D721Med (cell line): ENCODE data around the gene MZT2B.
"Not testable (repeated sequence)": the region's sequence is repeated elsewhere in the genome, so short reads cannot be mapped to it uniquely, and the experiment has no call there.

Source experiments
- DNase-seq: peaks from one replicate; pipeline ENCODE4 v3.0.0; 2011; ENCODE audit warnings: low spot score; ENCODE audit not compliant: insufficient read length
- FAIRE-seq: peaks from 2 replicates; lab custom pipeline; 2011; peaks lifted over from hg19 to GRCh38; lab: Jason Lieb, UNC
- TF ChIP-seq, protein P1 (sequence below): IDR thresholded peaks from 2 replicates; pipeline ENCODE4 v1.5.1; 2012; ENCODE audit warnings: mild to moderate bottlenecking, control low read depth; ENCODE audit not compliant: insufficient read depth; ENCODE audit errors: missing control alignments

MZT2B gene

DNA sequence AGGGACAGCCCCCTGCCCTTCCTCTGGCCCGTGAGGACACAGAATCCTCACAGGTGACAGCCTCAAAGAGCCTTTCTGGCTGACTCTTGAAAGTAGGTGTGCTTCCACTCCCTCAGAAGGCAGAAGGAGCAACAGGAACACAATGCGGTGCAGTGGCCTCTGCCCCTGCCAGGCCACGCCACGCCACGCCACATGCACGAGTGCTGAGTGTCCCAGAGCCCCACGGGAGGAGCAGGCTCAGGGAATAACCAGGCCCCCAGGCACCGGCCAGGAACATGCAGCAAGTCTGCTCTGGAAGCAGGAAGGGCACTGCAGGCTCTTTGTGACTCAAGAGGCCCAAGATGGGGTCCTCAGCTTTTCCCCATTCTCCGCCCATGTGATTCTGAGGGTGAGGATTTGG lies 19.1 kb upstream of the MZT2B start:
- DNase-seq (no peak), FAIRE-seq (no peak)
- TF ChIP-seq, protein P1, sequence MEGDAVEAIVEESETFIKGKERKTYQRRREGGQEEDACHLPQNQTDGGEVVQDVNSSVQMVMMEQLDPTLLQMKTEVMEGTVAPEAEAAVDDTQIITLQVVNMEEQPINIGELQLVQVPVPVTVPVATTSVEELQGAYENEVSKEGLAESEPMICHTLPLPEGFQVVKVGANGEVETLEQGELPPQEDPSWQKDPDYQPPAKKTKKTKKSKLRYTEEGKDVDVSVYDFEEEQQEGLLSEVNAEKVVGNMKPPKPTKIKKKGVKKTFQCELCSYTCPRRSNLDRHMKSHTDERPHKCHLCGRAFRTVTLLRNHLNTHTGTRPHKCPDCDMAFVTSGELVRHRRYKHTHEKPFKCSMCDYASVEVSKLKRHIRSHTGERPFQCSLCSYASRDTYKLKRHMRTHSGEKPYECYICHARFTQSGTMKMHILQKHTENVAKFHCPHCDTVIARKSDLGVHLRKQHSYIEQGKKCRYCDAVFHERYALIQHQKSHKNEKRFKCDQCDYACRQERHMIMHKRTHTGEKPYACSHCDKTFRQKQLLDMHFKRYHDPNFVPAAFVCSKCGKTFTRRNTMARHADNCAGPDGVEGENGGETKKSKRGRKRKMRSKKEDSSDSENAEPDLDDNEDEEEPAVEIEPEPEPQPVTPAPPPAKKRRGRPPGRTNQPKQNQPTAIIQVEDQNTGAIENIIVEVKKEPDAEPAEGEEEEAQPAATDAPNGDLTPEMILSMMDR = no peak

DNA sequence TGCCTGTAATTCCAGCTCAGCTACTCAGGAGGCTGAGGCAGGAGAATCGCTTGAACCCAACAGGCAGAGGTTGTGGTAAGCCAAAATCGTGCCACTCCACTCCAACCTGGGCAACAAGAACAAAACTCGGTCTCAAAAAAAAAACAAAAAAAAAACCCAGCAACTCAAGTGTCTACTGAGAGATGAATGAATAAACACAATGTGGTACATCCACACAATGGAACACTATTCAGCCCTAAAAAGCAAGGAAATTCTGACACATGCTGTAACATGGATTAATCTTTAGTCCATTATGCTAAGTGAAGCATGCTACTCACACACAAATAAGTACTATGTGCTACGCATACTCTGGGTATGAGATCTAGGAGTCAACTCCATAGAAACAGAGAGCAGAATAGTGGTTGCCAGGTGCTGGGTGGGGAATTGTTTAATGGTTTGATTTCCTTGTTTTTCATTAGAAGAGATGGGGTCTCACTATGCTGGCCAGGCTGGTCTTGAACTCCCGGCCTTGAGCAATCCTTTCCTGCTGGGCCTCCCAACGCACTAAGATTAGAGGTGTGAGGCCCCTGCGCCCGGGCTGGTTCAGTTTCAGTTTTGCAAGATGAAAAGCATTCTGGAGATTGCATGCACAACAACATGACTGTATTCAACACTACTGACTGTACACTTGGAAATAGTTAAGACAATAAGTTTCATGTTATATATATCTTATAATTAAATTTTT lies 16.6 kb upstream of the MZT2B start:
- no peak for DNase-seq
- TF ChIP-seq, protein P1 = no peak
- FAIRE-seq = no peak

DNA sequence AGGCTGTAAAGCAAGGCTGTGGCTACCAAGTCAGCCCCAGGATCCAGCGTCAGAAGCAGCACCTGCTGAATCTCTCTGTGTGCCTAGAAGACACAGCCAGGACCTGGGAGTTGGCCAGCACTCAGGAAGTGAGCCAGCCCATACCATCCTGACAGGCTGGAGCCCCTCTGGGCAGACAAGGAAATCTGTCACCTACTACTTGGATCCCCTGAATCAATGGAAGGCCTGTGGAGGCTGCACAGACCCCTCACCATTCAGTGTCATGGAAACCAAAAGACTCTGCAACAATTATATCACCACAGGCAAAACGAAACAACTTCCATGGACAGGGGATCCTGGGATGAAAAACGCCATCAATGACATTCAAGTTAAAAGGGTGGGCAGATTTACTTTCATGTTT lies 15.5 kb upstream of the MZT2B start:
- not testable (repeated sequence) for DNase-seq, FAIRE-seq

DNA sequence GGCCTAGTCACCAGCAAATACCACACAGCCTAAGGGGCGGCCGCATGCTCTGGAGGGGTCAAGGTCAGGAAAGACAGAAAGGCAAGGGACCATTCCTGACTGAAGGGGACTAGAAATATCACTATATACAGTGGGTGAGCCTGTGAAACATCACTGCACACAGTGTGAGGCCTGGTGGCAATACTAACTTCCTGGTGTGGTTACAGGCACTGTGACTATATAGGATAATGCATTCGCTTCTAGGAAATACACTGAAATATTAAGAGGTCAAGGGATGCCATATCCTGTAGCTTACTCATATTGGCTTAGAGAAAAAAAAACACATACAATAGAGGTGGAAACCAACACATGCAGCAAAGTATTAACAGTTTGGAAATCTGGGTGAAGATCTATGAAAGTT lies 12.9 kb upstream of the MZT2B start:
- FAIRE-seq, DNase-seq: not testable (repeated sequence)

DNA sequence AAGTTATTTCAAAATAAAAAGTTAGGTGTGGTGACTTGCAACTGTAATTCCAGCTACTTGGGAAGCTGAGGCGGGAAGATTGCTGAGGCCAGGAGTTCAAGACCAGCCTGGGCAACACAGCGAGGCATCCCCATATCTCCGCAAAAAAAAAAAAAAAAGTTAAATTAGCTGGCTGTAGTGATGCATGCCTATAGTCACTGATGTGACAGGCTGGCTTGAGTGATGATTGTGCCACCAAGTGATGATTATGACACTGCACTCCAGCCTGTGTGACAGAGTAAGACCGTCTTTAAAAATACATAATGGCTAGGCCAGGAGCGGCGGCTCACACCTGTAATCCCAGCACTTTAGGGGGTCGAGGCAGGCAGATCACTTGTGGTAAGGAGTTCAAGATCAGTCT lies 12.2 kb upstream of the MZT2B start:
- FAIRE-seq (no peak), DNase-seq (no peak)
- TF ChIP-seq, protein P1 = no peak

DNA sequence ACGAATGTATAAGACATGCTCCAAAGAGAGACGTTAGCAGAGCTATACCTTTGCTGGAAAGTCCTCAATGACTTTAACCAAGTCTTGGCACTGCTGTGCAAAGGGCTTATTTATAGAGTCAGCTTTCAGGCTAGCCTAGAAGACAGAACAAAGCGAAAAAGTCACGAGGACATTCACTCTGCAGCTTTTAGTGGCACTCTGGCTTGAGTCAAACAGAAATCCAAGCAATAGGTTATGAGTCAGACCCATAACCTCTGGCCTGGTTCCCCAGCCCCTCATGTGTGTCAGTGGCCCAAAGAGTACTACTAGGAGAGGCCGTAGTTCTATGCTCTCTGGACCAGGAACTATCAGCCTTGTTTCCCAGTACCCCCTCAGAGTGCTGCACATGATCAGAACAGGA lies 7.2 kb upstream of the MZT2B start:
- DNase-seq, FAIRE-seq: not testable (repeated sequence)

DNA sequence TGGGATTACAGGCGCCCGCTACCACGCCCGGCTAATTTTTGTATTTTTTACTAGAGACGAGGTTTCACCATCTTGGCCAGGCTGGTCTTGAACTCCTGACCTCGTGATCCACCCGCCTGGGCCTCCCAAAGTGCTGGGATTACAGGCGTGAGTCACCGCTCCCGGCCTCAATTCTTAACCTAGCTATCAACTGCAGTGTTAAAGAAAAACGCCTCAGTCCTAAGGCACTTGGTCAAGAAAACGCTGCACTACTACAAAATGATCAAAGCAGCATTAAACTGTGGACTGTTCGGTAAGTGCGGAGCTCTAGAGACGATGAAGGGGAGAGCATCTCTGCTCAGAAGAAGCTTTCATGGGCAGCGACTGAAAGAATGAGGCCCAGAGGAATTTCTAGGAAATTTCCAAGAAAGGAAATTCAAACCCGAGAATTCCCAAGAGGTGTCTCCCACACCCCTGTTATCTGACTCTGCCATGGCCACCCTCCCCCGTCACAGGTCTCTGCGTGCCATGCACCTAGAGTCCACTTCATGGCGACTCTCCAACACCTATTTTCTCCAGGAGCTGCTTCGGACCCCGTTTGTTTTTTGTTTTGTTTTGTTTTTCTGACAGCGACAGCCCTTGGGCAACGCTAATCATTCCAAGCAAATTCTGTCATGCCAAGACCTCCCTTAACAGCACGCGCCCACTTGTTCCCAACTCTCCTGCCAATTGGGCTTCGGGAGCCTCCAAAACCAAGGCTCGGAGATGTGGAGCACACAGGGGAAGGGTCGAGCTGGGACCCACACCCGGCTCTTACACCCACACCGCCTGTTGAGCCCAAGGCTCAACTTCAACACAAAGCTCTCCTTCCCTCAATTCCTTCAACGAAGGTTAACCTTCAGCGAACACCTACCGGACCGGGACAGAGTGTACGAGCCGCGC lies 1.4 kb upstream of the MZT2B start:
- DNase-seq, FAIRE-seq: not testable (repeated sequence)

DNA sequence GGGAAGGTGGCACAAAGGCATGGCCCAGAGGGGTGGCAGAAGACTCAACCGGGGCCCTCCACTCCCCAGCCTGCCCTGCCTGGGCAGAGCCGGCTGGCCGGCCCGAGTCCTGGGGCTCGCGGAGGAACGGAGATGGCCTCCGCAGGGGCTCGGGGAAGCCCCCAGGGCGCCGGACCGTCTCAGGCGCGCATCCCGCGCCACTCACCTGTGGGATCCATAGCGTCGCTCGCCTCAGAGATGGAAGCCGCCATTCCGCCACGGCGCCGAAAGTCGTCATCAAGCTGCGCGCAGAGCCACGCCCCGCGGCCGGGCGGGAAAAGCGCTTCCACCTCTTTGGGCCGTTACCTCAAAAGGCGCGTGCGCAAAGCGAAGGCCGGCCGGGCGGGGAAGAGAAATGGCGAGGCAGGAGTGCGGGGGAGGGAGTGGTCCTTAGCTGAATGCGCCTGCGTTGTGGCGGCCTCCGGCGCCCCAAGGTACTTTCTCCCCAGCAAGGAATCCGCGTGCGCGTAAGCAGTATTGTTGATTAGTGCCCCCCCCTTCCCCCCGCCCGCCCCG lies 660 bp upstream of the MZT2B start, which contains the start of gene SMPD4:
TSS of gene SMPD4 (minus strand) at position 278 of the 555 bp plus-strand sequence. CDS start 5,010 bp downstream, outside the sequence.
- peak; percentile 82 for DNase-seq
- FAIRE-seq = no peak
- TF ChIP-seq, protein P1 = no peak

DNA sequence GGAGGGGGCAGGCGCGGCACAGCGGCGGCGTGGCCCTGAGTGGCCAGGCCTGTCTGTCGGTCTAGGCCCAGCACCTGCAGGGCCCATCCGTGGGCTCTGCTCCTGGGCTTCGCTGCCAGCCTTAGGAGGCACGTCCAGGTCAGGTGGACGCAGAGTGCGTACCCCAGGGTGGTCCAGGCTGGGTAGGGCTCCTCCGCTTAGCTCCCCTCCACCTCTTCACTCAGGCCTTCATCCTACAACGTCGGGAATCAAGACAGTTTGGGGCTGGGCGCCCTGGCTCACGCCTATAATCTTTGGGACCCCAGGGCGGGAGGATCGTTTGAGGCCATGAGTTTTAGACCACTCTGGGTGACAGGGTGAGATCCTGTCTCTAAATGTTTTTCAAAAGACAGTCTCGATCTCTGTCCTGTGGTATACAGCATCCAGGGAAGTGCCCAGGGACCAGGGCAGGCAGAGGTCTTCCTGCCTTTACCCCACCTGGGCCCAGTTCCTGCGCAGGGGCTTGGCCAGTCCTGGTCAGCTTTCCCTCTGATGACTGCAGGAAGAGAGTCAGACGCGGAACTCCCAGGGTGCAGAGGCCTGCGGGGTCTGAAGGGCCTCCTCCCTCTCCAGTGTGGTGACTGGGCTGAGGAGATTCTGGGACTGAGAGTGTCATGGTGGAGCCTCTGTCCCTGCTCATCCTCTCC lies 907 bp downstream of the MZT2B start:
- not testable (repeated sequence) for FAIRE-seq, DNase-seq
